GM19023 (cell line): ENCODE results near the gene CD47.

ENCODE experiments used
- ATAC-seq: cut with Tn5 transposase; IDR thresholded peaks from one replicate; pipeline ENCODE4 v1.9.1; 2021; ENCODE audit warnings: mild to moderate bottlenecking, moderate library complexity; ENCODE audit not compliant: unreplicated experiment

CD47 gene

DNA sequence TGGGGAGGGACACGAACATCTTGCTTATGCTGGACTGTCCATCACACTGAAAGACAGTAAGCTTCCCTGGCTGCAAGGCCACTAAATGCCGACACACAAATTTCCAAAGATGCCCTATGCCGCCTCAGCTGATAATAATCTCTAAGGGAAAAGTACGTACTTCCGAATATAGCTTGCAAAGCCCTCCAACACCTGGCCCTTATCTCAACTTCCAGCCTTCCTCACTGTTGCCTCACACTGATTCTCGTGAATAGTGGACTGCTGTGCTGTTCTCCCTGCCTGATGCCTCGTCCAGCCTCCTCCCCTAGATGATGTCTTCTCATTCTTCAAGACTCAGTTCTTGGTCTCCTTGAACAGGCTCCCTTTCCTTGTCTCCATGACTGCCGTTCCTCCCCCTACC lies 72.3 kb downstream of the CD47 start:
- no peak for ATAC-seq

DNA sequence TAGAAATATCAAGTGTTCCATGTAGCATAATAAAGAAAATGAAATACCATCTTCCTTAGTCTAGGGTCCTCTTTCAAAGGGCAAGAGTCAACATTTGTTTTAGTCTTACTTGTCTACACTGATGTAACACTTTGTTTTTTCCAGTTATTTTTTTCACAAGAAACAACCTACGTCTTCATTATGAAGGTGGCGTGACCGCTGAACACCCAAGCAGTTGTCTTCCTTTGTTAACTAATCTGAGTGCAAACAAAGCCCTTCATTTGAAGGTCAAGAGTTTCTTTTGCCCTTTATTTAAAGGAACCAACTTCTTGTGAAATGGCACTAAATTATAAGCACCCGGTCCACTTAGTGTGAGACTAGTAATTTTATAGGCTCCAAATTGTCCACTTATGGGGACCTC lies 73.2 kb downstream of the CD47 start:
- ATAC-seq = no peak

DNA sequence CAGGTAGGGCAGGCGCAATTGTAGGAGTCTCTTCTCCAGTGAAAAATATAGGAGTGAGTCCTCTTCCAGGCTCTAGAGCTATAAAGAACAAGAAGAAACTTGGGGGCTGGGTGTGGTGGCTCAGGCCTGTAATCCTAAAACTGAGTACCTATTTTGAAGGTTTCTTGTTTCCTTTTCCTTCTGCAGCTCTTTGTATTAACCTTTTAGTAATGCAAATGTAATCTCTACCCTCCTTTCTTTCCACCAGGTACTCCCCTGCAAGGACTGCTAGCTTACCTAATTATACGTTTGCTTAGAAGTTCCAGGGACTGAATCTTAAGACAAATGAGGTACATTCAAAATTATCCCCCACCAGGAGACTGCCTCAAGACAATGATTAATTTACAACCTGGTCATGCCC lies 75.9 kb downstream of the CD47 start:
- no peak for ATAC-seq

DNA sequence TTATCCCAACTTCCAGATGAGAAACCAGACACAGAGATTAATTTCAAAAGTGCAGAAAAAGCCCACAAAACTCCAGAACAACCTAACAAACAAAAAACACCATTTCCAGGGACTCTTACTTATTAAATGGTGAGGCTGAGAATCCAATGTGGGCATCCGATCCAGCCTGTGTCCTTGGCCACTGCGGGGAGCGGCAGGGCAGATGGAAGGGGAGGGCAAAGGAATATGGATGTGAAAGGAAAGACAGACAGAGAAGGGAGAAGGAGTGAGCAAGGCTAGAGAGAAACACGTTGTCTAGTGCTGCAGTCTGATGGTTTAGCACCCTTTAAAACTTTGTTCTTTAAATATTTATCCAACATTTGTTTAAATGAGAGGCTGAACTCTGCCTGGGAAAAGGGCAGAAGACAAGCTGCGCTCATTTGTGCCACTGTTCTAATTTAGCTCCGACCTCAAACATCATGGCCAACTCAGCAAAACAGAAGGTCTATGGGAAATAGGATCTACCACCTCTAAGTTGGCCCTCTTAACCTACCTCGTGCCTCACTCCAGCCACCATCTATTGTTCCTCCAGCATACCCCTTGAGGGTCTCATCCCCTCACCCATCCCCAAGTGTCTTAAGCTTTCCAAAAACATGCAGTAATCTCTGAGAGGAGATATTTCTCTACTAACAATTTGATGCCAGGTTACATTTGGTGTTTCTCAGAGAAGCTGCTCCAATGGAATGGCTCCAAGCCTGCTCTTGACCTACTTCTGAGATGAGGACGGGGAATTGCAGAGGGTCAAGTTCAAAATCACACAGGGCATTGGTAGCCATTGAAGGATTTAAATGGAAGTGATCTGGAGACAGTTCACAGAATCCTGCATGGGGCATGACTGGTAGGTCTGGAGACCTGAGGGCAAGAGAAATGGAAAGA lies 77.4 kb downstream of the CD47 start:
- no peak for ATAC-seq

DNA sequence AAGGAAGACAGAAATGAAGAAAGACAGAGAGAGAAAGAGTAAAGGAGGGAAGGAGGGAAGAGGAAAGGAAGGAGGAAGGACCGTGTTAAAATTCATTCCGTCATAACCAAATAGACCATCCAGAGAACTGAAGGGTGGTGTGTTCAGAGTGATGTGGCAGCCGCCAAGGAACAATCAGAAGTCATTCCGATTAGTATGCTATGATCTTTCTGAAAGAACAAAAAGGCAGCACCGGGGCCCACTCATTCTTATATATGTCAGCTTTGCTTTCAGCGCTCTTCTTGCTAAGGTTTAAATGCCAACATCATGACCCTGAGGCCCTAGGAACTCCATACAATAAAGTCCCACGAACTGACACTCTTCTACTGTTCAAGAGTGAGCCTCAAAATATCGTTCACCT lies 78.5 kb downstream of the CD47 start:
- no peak for ATAC-seq

DNA sequence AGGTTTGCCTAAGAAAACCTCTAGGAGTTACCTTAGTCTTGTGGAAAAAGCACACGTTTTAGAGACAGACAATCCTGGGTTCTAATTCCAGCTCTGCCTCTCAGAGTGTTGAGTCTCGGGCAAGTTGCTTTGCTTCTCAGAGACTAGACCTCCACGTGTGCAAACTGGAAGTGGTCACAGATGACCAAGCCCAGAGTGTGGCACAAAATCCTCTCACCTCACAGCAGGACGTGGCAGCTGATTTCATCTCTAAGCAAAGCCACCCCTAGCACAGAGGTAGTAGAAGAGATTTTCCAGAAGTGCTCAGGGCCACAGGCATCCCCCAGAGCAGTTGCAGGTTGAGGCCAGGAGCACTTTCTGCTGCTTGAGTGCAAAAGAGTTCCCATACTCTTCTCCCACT lies 79.2 kb downstream of the CD47 start:
- no peak for ATAC-seq

DNA sequence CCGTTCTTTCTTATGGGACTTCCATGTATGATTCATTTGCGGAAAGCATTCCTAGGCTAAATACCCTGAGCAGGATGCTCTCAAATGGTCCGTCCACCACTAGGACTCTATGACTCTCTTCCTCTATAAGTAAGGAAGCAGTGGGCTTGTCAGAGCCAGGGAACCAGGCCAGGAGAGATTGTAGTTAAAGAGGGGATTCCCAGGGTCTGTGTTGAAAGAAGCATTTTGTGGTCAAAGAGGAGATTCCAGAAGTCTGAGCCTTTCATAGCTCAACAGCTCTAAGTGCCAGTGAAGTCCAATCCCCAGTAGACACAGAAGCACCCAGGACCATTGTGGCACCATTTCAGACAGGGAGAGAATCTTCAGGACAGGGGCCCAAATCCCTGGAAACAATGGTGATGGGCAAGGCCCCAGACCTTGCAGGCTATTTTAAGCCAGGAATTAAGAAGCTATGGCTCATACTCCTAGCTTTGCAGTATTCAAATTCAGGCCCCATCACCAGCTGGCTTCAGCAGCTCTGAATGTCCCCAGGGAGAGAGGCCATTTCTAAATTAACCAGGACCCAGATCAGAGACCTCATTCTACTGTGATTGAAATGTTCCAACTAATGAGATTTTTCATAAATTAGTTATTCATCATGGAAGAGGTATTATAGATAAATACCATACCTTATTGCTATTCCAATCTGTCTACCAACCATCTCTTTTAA lies 81.7 kb downstream of the CD47 start:
- no peak for ATAC-seq

DNA sequence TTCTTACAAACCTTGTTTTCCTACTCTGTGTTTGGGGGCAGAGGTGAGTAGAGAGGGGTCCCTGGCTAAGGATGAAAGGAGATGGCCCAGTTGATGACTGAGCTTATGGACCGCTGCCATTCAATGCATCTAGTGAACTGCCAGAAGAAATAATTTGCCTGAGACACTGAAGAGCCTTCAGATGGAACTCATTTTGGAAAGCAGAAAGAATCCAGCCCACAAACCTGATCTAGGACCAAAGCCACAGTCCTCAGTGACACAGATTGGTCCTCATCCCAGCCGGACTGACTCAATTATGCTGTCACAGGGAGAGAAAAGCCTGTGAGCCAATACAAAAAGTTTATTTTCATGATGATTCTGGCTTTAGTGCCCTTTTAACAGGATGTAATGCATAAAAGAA lies 82.7 kb downstream of the CD47 start:
- ATAC-seq = no peak

DNA sequence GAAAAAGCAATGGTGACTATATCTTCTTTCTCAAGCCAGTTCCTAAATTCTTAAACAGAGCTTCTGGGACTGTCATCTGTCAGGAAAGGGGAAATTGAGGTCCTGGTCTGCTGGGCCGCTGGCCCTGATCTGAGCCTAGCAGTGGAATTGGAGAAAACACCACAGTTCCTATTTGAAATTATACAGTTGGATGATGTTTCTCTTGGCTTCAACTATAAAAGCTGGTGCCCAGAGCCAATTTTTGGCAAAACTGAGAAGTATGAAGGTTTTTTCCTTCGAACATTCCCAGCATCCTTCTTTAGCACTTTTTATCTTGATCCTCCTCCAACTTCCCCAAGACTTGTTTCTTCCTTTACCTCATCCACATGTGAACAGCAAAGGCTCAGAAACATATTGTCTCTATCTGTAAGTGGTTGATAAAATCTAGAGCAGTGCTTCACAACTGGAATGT lies 83.9 kb downstream of the CD47 start:
- no peak for ATAC-seq

DNA sequence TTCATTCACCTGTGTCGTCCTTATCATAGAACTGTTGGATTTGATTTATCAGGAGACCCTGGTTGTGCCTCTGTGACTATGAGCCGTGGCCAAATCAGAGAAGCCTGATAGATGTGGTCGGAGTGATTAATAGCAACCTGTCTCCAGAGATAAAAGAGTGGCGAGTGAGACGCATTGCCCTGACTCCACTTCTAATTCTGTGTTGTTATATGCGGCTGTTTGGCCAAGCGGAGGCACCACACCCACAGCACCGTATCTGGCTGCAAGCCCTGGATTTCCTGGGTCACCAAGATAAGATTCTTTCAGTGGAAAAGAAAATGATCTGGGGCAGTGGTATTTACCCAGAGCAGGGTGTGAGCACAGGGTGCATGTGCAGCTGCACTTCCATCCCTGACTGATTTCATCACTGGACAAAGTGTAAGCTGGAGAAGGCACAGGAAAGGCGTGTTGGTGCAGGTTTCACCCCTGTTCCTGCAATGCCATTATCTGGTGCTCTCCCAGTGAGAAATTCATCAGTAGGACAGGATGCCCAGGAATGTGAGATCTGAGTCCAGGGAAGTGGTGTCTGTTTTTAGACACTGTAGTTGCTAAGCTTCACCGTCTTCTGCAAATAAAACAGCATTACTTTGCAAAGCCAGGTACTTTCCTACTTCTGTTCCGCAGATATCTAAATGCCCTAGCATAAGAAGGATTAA lies 84.6 kb downstream of the CD47 start:
- ATAC-seq = no peak

DNA sequence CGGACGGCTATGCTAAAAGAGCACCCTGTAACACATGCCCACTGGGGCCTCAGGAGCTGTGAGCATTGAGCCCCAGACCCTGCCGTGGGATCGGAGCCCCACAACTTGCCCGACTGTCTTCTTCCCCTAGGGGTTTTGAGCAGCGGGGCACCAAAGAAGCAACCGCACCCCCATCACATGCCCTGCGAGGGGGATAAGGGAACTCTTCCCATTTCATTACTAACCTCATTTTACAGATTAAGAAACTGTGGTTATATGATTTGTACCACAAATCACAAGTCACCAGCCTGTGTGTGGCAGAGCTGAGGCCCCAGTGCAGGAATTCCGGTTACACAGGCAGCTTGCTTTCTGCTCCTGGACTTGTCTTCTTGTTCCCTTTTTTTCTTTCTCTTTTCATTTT lies 86.2 kb downstream of the CD47 start:
- no peak for ATAC-seq

DNA sequence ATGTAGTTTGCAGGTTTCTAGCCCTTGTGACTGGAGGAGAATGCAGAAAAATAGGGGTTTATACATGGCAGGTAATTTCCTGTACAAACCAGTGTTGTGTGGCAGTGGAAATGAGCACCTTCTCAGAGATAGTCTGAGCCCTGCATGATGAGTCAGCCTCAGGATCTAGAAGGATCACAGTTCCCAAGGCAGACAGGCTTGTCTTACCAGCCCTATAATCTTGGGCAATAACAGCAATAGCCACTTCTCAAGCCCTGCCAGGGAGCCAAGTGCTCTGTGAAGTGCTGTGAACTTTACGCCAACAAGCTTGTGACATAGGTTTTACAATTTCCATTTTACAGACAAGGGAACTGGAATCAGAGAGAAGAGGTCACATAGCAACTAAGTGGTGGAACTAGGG lies 89.4 kb downstream of the CD47 start:
- ATAC-seq = no peak

DNA sequence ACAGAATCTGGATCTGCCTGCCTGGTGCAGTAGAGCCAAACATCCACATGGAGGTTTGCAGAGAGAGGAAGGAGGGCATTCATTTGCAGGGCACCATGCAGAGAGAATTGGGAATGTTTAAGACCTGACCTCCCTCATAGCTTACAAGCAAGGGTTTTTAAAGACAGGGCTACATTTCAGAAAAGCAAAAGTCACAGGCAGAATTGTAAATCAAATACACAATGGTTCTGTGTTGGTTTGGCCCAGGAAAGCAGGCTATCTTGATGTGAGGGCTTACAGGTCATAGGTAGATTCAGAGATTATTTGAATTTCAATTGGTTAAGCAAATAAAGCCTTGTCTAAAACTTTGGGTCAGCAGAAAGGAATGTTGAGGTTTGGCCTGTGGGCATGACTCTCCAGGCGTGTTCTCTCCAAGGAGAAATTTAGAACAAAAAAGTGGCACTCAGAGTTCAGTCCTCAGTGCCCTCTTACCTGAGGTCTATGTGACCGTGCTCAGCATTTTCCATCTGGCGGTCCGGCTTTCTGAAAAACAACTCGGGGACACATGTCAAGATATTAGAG lies 91.5 kb downstream of the CD47 start:
- ATAC-seq = no peak

DNA sequence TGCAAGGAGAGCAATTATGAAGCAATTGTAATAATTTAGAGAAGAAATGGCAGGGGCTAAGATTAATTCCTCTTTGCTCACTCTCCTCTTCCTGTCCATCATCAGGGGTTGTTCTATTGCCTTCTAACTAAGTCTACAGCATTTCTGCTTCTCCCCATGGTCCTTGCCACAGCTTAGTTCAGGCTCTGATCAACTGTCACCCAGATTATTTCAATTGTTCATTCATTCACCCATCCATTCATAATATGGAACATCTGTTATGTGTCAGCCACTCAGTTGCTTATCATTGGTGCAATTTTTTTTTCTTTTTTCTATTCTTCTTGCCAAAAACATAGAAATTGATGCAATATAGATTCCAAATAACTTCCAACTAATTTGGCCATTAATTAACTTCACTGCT lies 93.2 kb downstream of the CD47 start:
- no peak for ATAC-seq

DNA sequence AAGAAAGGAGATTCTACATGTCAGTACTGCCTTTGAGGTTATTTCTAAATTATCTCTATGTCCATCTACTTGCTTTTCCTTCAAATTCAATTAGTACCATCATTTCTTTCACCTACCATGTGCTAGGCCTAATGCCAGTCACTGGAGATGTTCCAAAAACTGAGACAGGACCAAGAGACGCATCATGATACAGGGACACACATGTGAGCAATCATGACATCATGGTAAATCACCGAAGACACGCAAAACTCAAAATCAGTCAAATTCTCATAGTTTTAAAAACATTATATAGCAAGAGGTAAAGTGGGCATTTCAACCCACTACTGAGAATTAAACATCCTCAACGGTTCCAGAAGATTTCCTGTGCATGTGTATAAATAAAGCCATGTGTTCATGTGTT lies 95.0 kb downstream of the CD47 start:
- ATAC-seq = no peak

DNA sequence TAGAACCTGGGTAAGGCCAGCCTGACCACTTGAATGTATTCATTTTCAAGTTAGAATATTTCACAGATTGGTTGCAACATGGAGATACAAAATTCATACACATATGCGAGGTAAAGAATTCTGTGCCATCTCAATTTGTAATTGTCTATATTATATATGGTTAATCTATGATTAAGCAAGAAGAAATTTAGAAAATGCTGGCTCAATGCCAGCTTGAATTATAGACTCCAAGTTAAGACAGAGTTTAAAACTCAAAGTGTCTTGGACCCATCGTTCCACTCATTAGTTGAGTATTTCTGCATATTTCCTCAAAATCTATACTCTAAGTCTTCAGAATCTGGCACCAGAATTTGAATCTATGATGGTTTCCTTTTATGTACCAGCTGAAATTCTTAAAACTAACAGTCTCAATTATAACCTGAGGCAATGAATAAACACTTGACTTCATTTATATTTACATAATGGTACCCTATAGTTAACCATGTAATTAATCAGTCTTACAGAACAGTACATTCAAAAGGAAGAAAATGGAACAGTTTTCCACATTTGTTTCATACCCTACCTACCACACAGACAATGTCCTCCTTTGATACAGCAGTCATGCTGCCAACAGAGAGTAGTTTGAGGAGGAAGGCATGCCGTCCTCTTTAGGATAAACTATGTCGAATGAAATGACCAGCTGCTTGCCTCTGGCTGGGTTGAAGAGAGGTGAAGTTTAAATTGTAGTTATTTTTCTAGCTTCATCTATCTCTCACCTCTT lies 95.7 kb downstream of the CD47 start:
- no peak for ATAC-seq

DNA sequence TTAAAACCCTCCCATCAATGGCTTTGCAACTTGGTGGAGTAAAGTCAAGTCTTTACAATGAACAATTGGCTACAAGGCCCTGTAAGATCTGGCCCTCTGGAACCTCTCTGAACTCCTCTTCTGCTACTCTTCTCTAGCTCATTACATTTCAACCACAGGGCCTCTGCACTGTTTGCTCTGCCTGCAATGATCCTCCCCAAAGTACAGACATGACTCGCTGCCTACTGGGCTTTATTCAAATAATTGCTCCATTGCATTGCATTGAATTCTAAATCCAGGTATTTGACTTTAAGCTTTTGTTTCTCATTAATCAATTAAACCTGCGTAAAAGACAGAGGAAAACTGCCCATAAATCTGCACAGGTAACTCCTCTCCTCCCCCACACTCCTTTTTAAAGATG lies 96.7 kb downstream of the CD47 start:
- ATAC-seq = no peak

DNA sequence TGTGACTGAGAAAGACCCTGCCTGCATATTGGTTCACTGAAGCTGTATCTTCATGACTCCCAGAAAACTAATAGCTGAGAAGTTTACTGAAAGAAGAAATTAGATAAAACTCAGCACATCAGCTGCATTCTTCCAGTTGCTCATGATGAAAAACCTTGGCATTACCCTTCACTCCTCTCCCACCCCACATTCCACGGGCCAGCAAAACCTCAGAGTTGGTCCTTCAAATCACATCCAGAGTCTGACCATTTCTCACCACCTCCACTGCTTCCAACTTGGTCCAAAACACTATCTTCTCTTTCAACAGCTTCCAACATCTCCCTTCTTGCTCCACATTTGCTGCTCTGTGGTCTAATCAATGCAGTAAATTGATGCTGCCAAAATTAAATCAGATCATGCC lies 97.1 kb downstream of the CD47 start:
- no peak for ATAC-seq
